ENCODE results near the gene SBF2.

SBF2 gene

GRCh38 chr11:9808943-9809342 lies 485.1 kb downstream of the SBF2 start:
- TF ChIP-seq, protein P1, sequence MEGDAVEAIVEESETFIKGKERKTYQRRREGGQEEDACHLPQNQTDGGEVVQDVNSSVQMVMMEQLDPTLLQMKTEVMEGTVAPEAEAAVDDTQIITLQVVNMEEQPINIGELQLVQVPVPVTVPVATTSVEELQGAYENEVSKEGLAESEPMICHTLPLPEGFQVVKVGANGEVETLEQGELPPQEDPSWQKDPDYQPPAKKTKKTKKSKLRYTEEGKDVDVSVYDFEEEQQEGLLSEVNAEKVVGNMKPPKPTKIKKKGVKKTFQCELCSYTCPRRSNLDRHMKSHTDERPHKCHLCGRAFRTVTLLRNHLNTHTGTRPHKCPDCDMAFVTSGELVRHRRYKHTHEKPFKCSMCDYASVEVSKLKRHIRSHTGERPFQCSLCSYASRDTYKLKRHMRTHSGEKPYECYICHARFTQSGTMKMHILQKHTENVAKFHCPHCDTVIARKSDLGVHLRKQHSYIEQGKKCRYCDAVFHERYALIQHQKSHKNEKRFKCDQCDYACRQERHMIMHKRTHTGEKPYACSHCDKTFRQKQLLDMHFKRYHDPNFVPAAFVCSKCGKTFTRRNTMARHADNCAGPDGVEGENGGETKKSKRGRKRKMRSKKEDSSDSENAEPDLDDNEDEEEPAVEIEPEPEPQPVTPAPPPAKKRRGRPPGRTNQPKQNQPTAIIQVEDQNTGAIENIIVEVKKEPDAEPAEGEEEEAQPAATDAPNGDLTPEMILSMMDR (conservative IDR thresholded peaks at IDR 0.05; ENCODE audit: low read depth, low read length), result no peak
- peak; percentile 67 for DNase-seq (ENCODE audit: low read depth)
- H3K4me3 ChIP-seq (ENCODE audit: low read length), result no peak overlapping the region

DNA sequence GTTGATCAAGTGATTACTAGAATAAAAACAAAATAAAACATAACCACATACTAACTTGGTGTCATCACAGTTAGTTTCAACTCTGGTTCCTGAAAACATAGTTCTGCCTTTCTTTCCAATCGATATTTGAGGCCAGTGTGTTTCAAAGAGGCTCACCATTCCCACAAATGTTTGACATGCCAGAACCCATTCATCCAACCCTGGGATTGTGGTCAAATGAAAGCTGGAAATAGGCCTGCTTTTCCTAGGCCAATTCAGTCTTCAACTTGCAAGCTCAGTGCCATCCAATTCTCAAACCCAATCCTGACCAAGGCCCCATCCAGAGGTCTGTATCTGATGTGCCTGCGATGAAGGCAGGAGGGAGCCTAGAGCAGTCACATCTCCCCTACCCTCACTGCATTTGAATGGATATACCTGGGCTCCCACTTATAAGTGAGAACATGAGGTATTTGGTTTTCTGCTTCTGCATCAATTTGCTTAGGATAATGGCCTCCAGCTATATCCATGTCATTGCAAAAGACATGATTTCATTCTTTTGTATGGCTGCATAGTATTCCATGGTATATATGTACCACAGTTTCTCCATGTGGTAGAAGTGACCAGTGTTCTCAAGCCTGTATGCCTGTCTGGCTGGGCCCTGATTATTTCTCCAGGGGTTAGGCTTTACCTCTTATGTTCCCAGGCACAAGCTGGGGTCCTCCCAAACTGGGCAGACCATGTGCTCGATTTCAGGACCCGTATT lies 486.9 kb downstream of the SBF2 start:
- TF ChIP-seq, protein P1 (conservative IDR thresholded peaks at IDR 0.05; ENCODE audit: low read depth, low read length), result no peak
- no peak overlapping the region for H3K4me3 ChIP-seq (ENCODE audit: low read length)

DNA sequence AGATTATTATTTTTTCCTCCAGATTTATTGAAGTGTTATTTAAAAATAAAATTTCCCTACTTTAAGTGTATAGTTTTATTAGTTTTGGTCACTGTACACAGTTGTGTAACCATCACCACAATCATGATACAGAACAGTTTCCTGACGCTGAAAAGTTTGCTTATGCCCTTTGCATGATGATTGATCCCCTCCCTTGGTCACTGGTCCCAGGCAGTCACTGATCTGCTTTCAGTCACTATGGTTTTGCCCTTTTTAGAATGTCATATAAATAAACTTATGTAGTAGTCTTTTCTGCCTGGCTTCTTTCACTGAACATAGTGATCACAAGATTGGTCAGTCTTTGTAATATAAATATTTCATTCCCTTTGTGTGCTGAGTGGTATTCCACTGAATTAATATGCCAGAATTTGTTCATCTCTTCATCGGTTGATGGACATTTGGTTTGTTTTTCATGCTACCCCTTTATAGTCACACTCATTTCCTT lies 489.6 kb downstream of the SBF2 start:
- no peak for DNase-seq (ENCODE audit: low read depth)
- TF ChIP-seq, protein P1 (conservative IDR thresholded peaks at IDR 0.05; ENCODE audit: low read depth, low read length), result no peak
- no peak overlapping the region for H3K4me3 ChIP-seq (ENCODE audit: low read length)

More for the DNA sequence above, 486.9 kb downstream of the SBF2 start:
- no peak for DNase-seq (ENCODE audit: low read depth)

DNA sequence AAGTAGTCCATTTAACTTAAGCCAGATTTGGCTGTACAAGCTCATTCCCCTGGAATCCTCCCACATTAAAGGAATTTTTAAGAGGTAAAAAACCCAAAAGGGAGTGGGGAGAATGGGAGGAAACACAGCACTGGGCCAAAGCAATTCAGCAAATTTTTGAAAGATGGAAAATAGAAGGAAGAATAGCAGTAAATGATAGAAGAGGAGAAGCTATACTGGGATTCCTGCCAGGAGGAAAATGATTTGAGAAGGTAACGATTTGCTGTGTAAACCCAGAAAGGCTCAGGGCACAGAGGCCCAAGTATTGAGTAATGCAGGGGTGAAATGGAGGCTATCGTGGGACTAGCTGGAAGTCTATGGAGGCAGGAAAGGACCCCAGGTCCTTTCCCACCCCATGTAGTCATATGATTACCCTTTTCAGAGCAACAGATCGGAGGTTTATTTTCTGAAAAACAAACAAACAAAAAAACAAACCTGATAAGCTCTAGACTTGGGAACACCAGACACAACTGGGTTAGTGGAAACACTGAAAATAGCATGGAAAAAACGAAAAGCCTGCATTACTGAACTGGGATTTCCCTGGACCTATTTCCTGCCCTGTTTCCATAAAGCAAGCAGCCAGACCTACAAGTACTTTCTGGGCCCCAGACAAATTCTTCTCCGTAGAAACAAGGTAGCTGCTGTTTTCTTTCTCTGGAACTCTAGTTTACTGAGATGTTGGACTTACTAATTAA lies 490.2 kb downstream of the SBF2 start:
- TF ChIP-seq, protein P1 (conservative IDR thresholded peaks at IDR 0.05; ENCODE audit: low read depth, low read length), result no peak
- no peak for DNase-seq (ENCODE audit: low read depth)
- H3K4me3 ChIP-seq (ENCODE audit: low read length), result no peak overlapping the region

DNA sequence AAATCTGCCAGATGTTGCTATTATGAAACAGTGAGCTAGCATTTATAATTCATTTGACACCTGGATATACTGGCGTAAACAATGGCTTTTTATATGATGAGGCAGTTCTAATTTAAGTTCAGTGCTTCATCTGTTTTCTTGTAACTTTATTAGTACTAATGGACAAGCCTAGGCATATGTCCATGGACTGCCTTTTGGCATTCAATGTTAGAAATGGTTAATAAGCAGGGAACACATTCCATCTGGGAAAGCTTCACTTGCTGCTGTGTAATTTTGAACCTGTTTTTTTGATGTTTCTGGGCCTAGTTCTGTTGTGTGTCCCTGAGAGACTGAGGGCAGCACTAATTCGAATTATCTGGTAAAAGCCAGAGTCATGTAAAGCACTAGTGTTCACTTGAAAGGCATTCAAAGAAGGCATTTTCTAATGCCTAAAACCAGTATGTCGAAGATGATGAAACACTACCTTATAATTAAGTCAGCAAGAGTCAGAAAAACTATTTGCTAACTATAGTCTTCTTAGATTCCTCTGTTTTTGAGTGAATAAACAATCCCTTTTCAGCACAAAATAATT lies 491.6 kb downstream of the SBF2 start:
- no peak for DNase-seq (ENCODE audit: low read depth)
- TF ChIP-seq, protein P1 (conservative IDR thresholded peaks at IDR 0.05; ENCODE audit: low read depth, low read length), result no peak

GRCh38 chr11:9799886-9800285 lies 494.1 kb downstream of the SBF2 start:
- no peak for DNase-seq (ENCODE audit: low read depth)
- TF ChIP-seq, protein P1 (conservative IDR thresholded peaks at IDR 0.05; ENCODE audit: low read depth, low read length), result no peak
- H3K4me3 ChIP-seq (ENCODE audit: low read length), result no peak overlapping the region

More for the DNA sequence above, 491.6 kb downstream of the SBF2 start:
- no peak overlapping the region for H3K4me3 ChIP-seq (ENCODE audit: low read length)
